Measurements from ENCODE around the gene GRK5.

DNA sequence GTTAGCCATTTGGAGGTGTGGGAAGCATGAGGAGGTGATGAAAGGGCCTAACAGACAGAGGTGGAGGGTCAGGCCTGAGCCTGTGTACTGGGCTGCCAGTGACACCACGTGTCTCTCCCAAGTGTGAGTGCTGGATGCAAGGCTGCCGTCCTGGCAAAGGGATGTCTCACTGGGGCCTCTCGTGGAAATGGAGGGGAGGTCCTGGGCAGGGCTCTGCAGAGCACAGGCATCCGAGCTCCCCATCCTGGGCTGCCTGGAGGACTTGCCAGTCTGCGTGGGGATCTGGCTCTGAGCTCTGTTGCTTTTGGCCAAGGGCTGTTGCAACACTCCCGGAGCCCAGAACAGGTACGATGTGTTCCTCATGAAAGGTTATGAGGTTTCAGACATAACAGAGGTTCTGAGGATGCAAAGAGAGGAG, 77.3 kb downstream of the GRK5 start:
- TF ChIP-seq, protein P1, sequence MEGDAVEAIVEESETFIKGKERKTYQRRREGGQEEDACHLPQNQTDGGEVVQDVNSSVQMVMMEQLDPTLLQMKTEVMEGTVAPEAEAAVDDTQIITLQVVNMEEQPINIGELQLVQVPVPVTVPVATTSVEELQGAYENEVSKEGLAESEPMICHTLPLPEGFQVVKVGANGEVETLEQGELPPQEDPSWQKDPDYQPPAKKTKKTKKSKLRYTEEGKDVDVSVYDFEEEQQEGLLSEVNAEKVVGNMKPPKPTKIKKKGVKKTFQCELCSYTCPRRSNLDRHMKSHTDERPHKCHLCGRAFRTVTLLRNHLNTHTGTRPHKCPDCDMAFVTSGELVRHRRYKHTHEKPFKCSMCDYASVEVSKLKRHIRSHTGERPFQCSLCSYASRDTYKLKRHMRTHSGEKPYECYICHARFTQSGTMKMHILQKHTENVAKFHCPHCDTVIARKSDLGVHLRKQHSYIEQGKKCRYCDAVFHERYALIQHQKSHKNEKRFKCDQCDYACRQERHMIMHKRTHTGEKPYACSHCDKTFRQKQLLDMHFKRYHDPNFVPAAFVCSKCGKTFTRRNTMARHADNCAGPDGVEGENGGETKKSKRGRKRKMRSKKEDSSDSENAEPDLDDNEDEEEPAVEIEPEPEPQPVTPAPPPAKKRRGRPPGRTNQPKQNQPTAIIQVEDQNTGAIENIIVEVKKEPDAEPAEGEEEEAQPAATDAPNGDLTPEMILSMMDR (IDR thresholded peaks at IDR 0.05) = no peak
- TF ChIP-seq POLR2A (IDR thresholded peaks at IDR 0.05) = no peak

Measured in lower leg skin (tissue), 3 donors.